ENCODE data around the gene MYO9A.

Gene MYO9A

GRCh38 chr15:72118017-72118978 is at the start of gene MYO9A, which contains the start of gene SENP8:
TSS of gene MYO9A (minus strand) at chr15:72118150. CDS start at chr15:72046563, 71,587 bp downstream.
TSS of gene SENP8 (plus strand) at chr15:72118403. CDS start at chr15:72139624, 21,221 bp downstream.
- Mint-ChIP-seq H3K27ac (peak within 1 kb of the TSS; percentile 99), H3K27me3 (no peaks in the 10 kb centered on the region), H3K36me3 (ENCODE audit: low read depth) (peaks cover 13% of the 10 kb centered on the region), H3K4me1 (ENCODE audit: low read depth) (peaks cover 34% of the 10 kb centered on the region), H3K9me3 (no peaks in the 10 kb centered on the region), H3K4me3 (peak within 1 kb of the TSS; percentile 96)
- DNase-seq: peak; percentile 99

GRCh38 chr15:72167445-72167844 is 49.5 kb upstream of the MYO9A start:
- H3K4me1 Mint-ChIP-seq (ENCODE audit: low read depth): no peaks in the 10 kb centered on the region
- H3K27me3 Mint-ChIP-seq: no peaks in the 10 kb centered on the region
- no peak overlapping the region for H3K4me3 Mint-ChIP-seq
- H3K27ac Mint-ChIP-seq: no peak overlapping the region
- H3K36me3 Mint-ChIP-seq (ENCODE audit: low read depth): no peaks in the 10 kb centered on the region
- H3K9me3 Mint-ChIP-seq: no peaks in the 10 kb centered on the region
- no peak for DNase-seq

DNA sequence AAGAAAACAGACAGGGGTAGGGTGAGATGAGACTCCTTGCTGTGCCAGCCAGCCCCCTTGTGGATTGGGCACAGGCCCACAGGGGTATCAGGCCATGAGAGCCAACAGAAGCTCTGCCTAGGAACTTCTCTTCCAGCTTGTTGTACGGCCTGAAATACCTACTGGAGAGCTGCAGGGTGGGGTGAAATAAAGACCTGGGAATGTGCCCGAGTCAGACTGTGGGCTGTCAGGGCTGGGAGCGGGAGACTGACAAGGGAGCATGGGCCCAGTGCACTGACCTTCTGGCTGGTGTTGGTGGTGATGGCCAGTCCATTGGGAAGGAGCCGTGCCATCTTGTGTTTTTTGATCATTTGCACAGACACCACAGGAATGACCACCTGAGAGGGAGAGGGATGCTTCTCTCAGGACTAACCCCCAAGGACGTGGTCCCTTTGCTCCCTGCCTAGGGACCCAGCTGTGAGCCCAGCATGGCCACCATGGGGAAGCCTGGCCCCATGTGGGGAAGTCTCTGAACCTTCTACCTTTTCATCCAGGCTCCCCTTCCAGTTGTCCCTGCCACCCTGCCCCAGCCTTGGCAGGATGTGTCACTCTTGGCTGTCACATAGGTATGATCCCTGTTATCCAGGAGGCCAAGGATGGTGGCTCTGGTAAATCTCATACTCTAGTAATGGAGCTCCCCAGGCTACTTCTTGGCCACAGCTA is 48.9 kb upstream of the MYO9A start:
- Mint-ChIP-seq H3K27me3 (no peaks in the 10 kb centered on the region), H3K27ac (no peak overlapping the region), H3K4me1 (ENCODE audit: low read depth) (no peaks in the 10 kb centered on the region), H3K36me3 (ENCODE audit: low read depth) (no peaks in the 10 kb centered on the region), H3K9me3 (no peaks in the 10 kb centered on the region), H3K4me3 (no peak overlapping the region)
- no peak for DNase-seq

DNA sequence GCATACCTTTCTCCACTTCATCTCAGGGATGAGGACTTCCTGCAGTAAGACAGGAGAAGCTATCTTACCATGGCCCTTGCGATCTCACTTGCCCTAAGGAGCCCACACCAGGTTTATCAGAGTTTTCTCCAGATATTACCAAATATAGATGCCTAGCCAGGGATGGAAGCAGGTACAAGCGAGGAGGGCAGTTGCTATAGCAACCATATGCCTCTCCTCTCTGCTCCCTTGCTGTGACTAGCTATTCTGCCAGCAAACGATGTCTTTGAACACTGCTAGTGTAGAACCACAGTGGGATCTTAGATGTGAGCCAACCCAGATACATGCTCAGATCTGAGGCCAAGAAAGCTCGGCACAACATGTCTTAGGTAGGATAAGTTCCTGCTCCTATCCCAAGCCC is 45.8 kb upstream of the MYO9A start:
- DNase-seq: no peak
- H3K27me3 Mint-ChIP-seq: no peaks in the 10 kb centered on the region
- no peaks in the 10 kb centered on the region for H3K36me3 Mint-ChIP-seq (ENCODE audit: low read depth)
- no peak overlapping the region for H3K27ac Mint-ChIP-seq
- no peaks in the 10 kb centered on the region for H3K4me1 Mint-ChIP-seq (ENCODE audit: low read depth)
- H3K9me3 Mint-ChIP-seq: no peaks in the 10 kb centered on the region
- no peak overlapping the region for H3K4me3 Mint-ChIP-seq

DNA sequence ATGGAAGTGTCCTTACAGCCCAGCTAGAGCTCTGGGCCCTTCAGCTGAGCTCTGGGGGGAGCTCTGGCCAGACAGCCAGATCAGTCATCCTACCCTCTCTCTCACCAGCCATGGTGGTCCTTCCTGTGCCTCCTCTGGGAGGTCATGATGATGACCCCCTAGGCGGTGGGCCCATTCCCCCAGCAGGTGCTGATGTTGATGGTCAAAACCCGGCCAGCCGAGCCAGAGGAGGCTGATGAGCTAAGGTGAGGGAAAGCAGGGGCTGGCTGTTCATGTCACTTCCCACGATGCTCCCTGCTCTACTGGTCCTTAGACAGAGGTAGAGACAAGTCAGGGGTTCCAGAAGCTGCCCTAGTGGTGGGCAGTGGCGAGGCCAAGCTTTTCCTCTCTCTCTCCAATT is 44.6 kb upstream of the MYO9A start:
- Mint-ChIP-seq H3K36me3 (ENCODE audit: low read depth) (no peaks in the 10 kb centered on the region), H3K4me1 (ENCODE audit: low read depth) (no peaks in the 10 kb centered on the region), H3K27me3 (no peaks in the 10 kb centered on the region), H3K9me3 (no peaks in the 10 kb centered on the region), H3K4me3 (no peak overlapping the region), H3K27ac (no peak overlapping the region)
- no peak for DNase-seq

- no peaks in the 10 kb centered on the region for H3K27me3 Mint-ChIP-seq
- H3K4me3 Mint-ChIP-seq: no peak overlapping the region
- no peaks in the 10 kb centered on the region for H3K9me3 Mint-ChIP-seq
- H3K27ac Mint-ChIP-seq: no peak overlapping the region
- no peaks in the 10 kb centered on the region for H3K36me3 Mint-ChIP-seq (ENCODE audit: low read depth)
- H3K4me1 Mint-ChIP-seq (ENCODE audit: low read depth): no peaks in the 10 kb centered on the region
- DNase-seq: no peak
Measured at GRCh38 chr15:72161361-72162132, 43.6 kb upstream of the MYO9A start.

- no peak for DNase-seq
- Mint-ChIP-seq H3K4me1 (ENCODE audit: low read depth) (peaks cover 2% of the 10 kb centered on the region), H3K9me3 (no peaks in the 10 kb centered on the region), H3K36me3 (ENCODE audit: low read depth) (no peaks in the 10 kb centered on the region), H3K27me3 (no peaks in the 10 kb centered on the region), H3K4me3 (no peak overlapping the region), H3K27ac (no peak overlapping the region)
Measured at GRCh38 chr15:72160696-72161245, 42.8 kb upstream of the MYO9A start.

GRCh38 chr15:72156928-72157327 is 39.0 kb upstream of the MYO9A start:
- H3K36me3 Mint-ChIP-seq (ENCODE audit: low read depth): no peaks in the 10 kb centered on the region
- peaks cover 4% of the 10 kb centered on the region for H3K4me1 Mint-ChIP-seq (ENCODE audit: low read depth)
- no peaks in the 10 kb centered on the region for H3K27me3 Mint-ChIP-seq
- DNase-seq: no peak
- H3K9me3 Mint-ChIP-seq: no peaks in the 10 kb centered on the region
- H3K27ac Mint-ChIP-seq: no peak overlapping the region
- H3K4me3 Mint-ChIP-seq: no peak overlapping the region

DNA sequence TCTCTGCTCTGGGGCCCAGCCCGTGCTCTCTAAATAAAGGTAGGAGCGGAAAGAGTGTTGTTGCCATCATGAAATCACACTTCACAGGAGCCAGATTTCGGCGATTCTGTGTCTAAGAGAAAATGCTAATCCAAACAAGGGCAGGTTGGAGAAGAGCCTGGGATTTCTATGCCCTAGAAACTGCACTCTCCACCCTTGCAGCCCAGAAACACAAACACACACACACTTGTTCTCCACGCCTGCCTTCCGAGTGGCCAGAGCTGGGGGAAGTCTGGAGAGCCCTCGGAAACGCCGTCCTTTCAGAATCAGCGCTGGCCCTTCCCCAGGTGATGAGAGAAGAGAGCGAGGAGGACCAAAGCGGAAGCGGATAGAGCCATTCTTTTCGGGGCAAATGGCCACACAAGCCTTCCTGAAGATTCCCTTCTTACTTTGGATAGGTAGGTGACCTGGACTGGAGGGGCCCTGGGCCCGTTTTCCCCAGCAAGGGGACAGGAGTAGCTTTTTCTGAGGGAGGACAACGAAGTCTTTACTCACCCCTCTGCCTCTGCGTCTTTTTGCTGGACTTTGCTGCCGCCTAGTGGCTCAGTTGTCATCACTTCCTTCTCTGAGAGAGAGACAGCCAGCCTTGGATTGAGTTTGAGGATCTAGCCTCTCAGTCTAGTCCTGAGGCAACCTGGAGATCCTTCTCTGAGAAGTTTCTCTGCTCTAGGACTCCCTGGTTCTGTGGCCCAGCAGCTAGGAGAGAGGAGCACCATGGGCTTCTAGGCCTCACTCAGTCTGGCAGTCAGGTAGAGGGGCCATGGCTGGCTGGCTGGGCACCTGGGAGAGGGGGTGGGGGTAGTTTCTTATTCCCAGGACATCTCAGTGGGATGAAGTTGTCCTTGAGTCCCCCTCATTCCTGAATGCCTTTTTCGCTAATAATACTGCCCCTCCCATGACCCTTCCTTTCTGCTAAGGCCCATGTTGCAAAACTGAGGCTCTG is 38.0 kb upstream of the MYO9A start:
- peaks cover 4% of the 10 kb centered on the region for H3K4me1 Mint-ChIP-seq (ENCODE audit: low read depth)
- no peaks in the 10 kb centered on the region for H3K27me3 Mint-ChIP-seq
- H3K27ac Mint-ChIP-seq: no peak overlapping the region
- peak overlapping the region; percentile 69 for H3K4me3 Mint-ChIP-seq
- H3K36me3 Mint-ChIP-seq (ENCODE audit: low read depth): no peaks in the 10 kb centered on the region
- H3K9me3 Mint-ChIP-seq: no peaks in the 10 kb centered on the region
- DNase-seq: peak; percentile 85

GRCh38 chr15:72155003-72155621 is 37.2 kb upstream of the MYO9A start:
- no peaks in the 10 kb centered on the region for H3K27me3 Mint-ChIP-seq
- H3K27ac Mint-ChIP-seq: no peak overlapping the region
- no peaks in the 10 kb centered on the region for H3K9me3 Mint-ChIP-seq
- no peak for DNase-seq
- H3K36me3 Mint-ChIP-seq (ENCODE audit: low read depth): no peaks in the 10 kb centered on the region
- H3K4me3 Mint-ChIP-seq: no peak overlapping the region
- H3K4me1 Mint-ChIP-seq (ENCODE audit: low read depth): peaks cover 4% of the 10 kb centered on the region

DNA sequence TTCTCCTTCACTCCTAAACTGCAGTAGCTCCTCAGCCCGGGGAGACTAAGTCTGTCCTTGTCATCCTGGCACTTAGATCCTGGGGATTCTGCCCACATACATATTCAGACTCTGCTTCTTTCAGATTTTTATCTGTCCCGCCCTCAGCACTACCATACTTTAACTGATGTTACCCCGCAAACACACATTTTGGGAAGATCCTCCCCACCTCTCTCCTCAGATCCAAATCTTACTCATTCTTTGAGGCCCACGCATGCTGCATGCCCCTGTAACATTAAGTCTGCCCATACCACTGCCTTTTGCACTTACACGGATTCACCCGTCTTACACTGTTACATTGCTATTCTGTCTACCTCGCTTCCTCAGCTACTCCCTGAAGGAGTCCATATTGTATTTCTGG is 36.4 kb upstream of the MYO9A start:
- Mint-ChIP-seq H3K4me3 (no peak overlapping the region), H3K36me3 (ENCODE audit: low read depth) (no peaks in the 10 kb centered on the region), H3K9me3 (no peaks in the 10 kb centered on the region), H3K27ac (no peak overlapping the region), H3K27me3 (no peaks in the 10 kb centered on the region), H3K4me1 (ENCODE audit: low read depth) (peaks cover 4% of the 10 kb centered on the region)
- no peak for DNase-seq

DNA sequence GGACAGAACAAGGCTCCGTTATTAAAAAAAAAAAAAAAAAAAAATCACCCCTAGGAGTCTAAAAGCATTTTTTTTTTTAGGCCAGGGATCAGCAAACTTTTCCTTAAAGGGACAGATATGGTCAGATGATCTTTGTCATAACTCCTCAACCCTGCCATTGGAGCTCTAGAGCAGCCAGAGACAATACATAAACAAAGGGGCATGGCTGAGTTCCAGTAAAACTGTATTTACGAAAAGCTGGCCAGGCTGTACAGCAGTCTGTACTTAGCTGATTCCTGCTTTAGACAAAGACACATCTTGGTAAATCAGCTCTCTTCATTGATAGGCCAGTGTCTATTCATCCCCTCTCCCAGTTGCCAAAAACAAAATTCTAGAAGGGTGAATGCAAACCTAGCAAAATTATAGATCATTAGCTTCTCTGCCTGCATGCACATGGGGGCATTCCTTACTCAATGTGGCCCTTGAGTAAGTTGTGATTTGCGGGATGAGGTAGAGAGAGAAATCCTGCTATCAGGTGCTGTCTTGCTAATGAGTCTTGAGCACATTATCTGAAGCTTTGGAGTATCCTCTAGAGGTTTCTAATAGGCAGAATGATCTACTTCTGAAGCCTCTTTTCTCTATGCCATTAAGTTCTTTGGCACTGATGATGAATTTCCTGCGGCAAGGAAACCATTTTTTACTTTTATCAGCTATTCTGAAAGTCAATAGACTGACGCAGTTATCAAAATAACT is 35.5 kb upstream of the MYO9A start:
- Mint-ChIP-seq H3K4me3 (no peak overlapping the region), H3K27ac (no peak overlapping the region), H3K9me3 (no peaks in the 10 kb centered on the region), H3K4me1 (ENCODE audit: low read depth) (peaks cover 4% of the 10 kb centered on the region), H3K27me3 (no peaks in the 10 kb centered on the region), H3K36me3 (ENCODE audit: low read depth) (no peaks in the 10 kb centered on the region)
- DNase-seq: no peak
